WTC11 (cell line): Measurements from ENCODE around the gene DCK. TPM values are rescaled to one million over a fixed set of nuclear protein-coding genes. Genes with fewer than 3 reads are reported as not detected.

Source experiments
- ATAC-seq: fragments of 200-7000 bp; cut with Tn5 transposase; 2 replicates; pipeline ENCODE4 v1.10.0; 2021; ENCODE audit warnings: mild to moderate bottlenecking, moderate library complexity
- CTCF ChIA-PET: fragments of 300-600 bp; sonication (Branson Sonifier 250); formaldehyde crosslinking; loops from one replicate; lab custom pipeline; 2021; ENCODE audit warnings: antibody characterized with exemption; lab: Charles Lee
- POLR2A ChIA-PET: fragments of 350-600 bp; sonication (Branson Sonifier 250); formaldehyde crosslinking; loops from one replicate; lab custom pipeline; 2021; ENCODE audit warnings: antibody characterized with exemption; lab: Charles Lee
- DNase-seq: peaks from one replicate; pipeline ENCODE4 v3.0.0; 2021; ENCODE audit warnings: low spot score
- H3K27ac Mint-ChIP-seq: 2 replicates; pipeline ENCODE4 v1.8.0; 2021; ENCODE audit warnings: mixed read lengths
- H3K27me3 Mint-ChIP-seq: 2 replicates; pipeline ENCODE4 v1.8.0; 2021; ENCODE audit warnings: low read depth, mild to moderate bottlenecking, moderate library complexity, mixed read lengths
- H3K36me3 Mint-ChIP-seq: 2 replicates; pipeline ENCODE4 v1.8.0; 2021; ENCODE audit warnings: mixed read lengths
- H3K4me1 Mint-ChIP-seq: 2 replicates; pipeline ENCODE4 v1.8.0; 2022; ENCODE audit warnings: mixed read lengths
- H3K4me3 Mint-ChIP-seq: 2 replicates; pipeline ENCODE4 v1.8.0; 2021; ENCODE audit warnings: mild to moderate bottlenecking, moderate library complexity, mixed read lengths
- H3K9me3 Mint-ChIP-seq: 2 replicates; pipeline ENCODE4 v1.8.0; 2021; ENCODE audit warnings: mixed read lengths
- CBFB ChIP-seq: sonication (generic); formaldehyde crosslinking; IDR thresholded peaks from 2 replicates; pipeline ENCODE4 v1.8.1; 2022; ENCODE audit warnings: mild to moderate bottlenecking, low read depth, missing genetic modification reagents
- ESRRA ChIP-seq: sonication (generic); formaldehyde crosslinking; IDR thresholded peaks from 2 replicates; pipeline ENCODE4 v1.8.1; 2022; ENCODE audit warnings: mild to moderate bottlenecking, missing genetic modification reagents, borderline replicate concordance
- ETV6 ChIP-seq: sonication (generic); formaldehyde crosslinking; IDR thresholded peaks from 2 replicates; pipeline ENCODE4 v1.8.1; 2022; ENCODE audit warnings: mild to moderate bottlenecking, missing genetic modification reagents
- FOXK1 ChIP-seq: sonication (generic); formaldehyde crosslinking; IDR thresholded peaks from 2 replicates; pipeline ENCODE4 v1.8.0; 2022; ENCODE audit warnings: mild to moderate bottlenecking, moderate library complexity, missing genetic modification reagents
- GTF2I ChIP-seq: fragments of 250-450 bp; sonication (Bioruptor Pico); conservative IDR thresholded peaks from 2 replicates; pipeline ENCODE4 v1.4.0; 2021; ENCODE audit warnings: mild to moderate bottlenecking
- HMGA2 ChIP-seq: fragments of 250-450 bp; sonication (Bioruptor Pico); IDR thresholded peaks from 2 replicates; pipeline ENCODE4 v1.4.0; 2021; ENCODE audit warnings: mild to moderate bottlenecking, moderate library complexity
- PREB ChIP-seq: sonication (generic); formaldehyde crosslinking; IDR thresholded peaks from 2 replicates; pipeline ENCODE4 v1.8.1; 2022; ENCODE audit warnings: mild to moderate bottlenecking, missing genetic modification reagents, moderate library complexity, borderline replicate concordance
- RORB ChIP-seq: fragments of 250-450 bp; sonication (Bioruptor Pico); IDR thresholded peaks from 2 replicates; pipeline ENCODE4 v1.9.0; 2021; ENCODE audit warnings: mild to moderate bottlenecking
- TP53 ChIP-seq: sonication (generic); formaldehyde crosslinking; IDR thresholded peaks from 2 replicates; pipeline ENCODE4 v1.8.1; 2023; ENCODE audit warnings: mild to moderate bottlenecking, missing genetic modification reagents
- ZNF416 ChIP-seq: fragments of 250-450 bp; sonication (Bioruptor Pico); IDR thresholded peaks from 2 replicates; pipeline ENCODE4 v1.9.0; 2021; ENCODE audit warnings: mild to moderate bottlenecking, inconsistent platforms
- ZNF671 ChIP-seq: fragments of 250-450 bp; sonication (Bioruptor Pico); IDR thresholded peaks from 2 replicates; pipeline ENCODE4 v1.8.0; 2021; ENCODE audit warnings: mild to moderate bottlenecking
- total RNA-seq: library from RNA; stranded (reverse); gene quantifications from 3 replicates; pipeline ENCODE4 v1.2.3, GENCODE V29; 2021
- TF ChIP-seq, protein P1 (sequence below): fragments of 250-450 bp; sonication (Bioruptor Pico); IDR thresholded peaks from 2 replicates; pipeline ENCODE4 v1.9.0; 2021; ENCODE audit warnings: mild to moderate bottlenecking, borderline replicate concordance
- TF ChIP-seq, protein P2 (sequence below): sonication (generic); formaldehyde crosslinking; IDR thresholded peaks from 2 replicates; pipeline ENCODE4 v1.8.0; 2023; ENCODE audit warnings: mild to moderate bottlenecking, missing genetic modification reagents
- TF ChIP-seq, protein P3 (sequence below): sonication (generic); formaldehyde crosslinking; IDR thresholded peaks from 2 replicates; pipeline ENCODE4 v1.8.0; 2022; ENCODE audit warnings: mild to moderate bottlenecking, missing genetic modification reagents
- TF ChIP-seq, protein P4 (sequence below): sonication (generic); formaldehyde crosslinking; IDR thresholded peaks from 2 replicates; pipeline ENCODE4 v1.8.1; 2023; ENCODE audit warnings: mild to moderate bottlenecking, moderate library complexity, missing genetic modification reagents
- TF ChIP-seq, protein P5 (sequence below): fragments of 250-450 bp; sonication (Bioruptor Pico); IDR thresholded peaks from 2 replicates; pipeline ENCODE4 v1.9.0; 2021; ENCODE audit warnings: moderate library complexity, mild to moderate bottlenecking, inconsistent platforms, borderline replicate concordance

The DCK gene
- total RNA-seq, 1 experiment from 2014 or later: 15.0 TPM

DNA sequence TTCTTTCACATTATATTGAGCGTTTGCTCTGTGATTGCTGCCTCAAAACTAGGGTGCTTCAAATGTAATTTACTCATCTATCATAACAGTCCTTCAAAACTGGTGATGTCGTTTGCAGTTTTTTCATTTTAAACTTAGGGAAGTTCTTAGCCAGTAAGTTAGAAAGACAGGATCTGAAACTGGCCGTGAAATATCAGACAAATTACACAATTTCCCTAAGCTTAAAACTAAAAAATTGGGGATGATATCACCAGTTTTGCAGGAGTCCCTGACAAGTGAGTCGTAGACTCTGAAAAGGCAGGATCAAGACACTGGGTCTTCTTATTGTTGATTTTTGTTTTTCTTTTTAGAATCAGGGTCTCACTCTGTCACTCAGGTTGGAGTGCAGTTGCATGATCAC lies 46.5 kb upstream of the DCK start:
- CTCF ChIA-PET: no interaction called here
- Mint-ChIP-seq H3K27ac (no peak overlapping the region), H3K27me3 (no peaks in the 10 kb centered on the region; the same call in 1 of the 2 replicates), H3K36me3 (no peaks in the 10 kb centered on the region)
- POLR2A ChIA-PET: no interaction called here
- no peak for ATAC-seq
- no peak for TF ChIP-seq CBFB (CRISPR knock-in tag)
- TF ChIP-seq TP53 (CRISPR knock-in tag): no peak
- TF ChIP-seq, all 79 proteins: peak for 0
- Mint-ChIP-seq H3K9me3 (no peaks in the 10 kb centered on the region), H3K4me1 (peaks cover 48% of the 10 kb centered on the region), H3K4me3 (no peak overlapping the region)
- no peak for DNase-seq

DNA sequence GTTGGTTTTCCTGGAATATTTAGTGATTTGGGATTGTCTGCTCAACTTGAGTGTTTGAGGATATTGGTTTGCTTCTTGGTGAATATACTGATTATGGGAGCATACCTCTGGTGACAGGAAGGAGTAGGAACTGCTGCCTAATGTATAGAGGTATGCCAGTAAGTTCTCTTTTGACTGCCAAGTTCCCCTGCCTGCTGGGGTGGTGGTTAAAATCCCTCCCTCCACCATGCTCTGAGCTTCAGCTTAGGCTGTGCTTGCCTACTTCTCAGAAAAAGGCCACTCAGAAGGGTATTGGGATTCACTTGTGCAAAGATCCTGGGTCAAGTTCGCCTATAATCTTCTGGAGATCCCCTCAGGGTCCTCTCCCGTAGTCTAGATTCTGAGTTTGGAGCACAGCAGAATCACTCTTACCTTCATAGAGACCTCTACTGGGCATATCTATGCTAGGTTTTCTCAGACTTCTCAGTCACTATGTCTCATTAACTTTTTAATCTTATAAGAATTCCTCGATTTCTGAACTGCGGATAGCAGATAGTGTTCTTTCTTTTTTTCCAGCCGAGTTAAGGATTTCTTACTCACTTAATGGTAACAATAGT lies 44.7 kb upstream of the DCK start:
- Mint-ChIP-seq H3K27ac (no peak overlapping the region), H3K4me3 (no peak overlapping the region), H3K27me3 (no peaks in the 10 kb centered on the region; the same call in 1 of the 2 replicates), H3K9me3 (no peaks in the 10 kb centered on the region), H3K36me3 (no peaks in the 10 kb centered on the region), H3K4me1 (peaks cover 48% of the 10 kb centered on the region)
- DNase-seq: no peak
- TF ChIP-seq FOXK1 (CRISPR knock-in tag) (no peak), ETV6 (CRISPR knock-in tag) (no peak), GTF2I (CRISPR knock-in tag) (no peak), ZNF416 (no peak), ESRRA (CRISPR knock-in tag) (no peak), ZNF671 (CRISPR knock-in tag) (no peak), HMGA2 (CRISPR knock-in tag) (no peak), PREB (CRISPR knock-in tag) (no peak), RORB (CRISPR knock-in tag) (no peak)
- TF ChIP-seq, protein P1, sequence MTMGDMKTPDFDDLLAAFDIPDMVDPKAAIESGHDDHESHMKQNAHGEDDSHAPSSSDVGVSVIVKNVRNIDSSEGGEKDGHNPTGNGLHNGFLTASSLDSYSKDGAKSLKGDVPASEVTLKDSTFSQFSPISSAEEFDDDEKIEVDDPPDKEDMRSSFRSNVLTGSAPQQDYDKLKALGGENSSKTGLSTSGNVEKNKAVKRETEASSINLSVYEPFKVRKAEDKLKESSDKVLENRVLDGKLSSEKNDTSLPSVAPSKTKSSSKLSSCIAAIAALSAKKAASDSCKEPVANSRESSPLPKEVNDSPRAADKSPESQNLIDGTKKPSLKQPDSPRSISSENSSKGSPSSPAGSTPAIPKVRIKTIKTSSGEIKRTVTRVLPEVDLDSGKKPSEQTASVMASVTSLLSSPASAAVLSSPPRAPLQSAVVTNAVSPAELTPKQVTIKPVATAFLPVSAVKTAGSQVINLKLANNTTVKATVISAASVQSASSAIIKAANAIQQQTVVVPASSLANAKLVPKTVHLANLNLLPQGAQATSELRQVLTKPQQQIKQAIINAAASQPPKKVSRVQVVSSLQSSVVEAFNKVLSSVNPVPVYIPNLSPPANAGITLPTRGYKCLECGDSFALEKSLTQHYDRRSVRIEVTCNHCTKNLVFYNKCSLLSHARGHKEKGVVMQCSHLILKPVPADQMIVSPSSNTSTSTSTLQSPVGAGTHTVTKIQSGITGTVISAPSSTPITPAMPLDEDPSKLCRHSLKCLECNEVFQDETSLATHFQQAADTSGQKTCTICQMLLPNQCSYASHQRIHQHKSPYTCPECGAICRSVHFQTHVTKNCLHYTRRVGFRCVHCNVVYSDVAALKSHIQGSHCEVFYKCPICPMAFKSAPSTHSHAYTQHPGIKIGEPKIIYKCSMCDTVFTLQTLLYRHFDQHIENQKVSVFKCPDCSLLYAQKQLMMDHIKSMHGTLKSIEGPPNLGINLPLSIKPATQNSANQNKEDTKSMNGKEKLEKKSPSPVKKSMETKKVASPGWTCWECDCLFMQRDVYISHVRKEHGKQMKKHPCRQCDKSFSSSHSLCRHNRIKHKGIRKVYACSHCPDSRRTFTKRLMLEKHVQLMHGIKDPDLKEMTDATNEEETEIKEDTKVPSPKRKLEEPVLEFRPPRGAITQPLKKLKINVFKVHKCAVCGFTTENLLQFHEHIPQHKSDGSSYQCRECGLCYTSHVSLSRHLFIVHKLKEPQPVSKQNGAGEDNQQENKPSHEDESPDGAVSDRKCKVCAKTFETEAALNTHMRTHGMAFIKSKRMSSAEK (CRISPR knock-in tag): no peak
- TF ChIP-seq, protein P2, sequence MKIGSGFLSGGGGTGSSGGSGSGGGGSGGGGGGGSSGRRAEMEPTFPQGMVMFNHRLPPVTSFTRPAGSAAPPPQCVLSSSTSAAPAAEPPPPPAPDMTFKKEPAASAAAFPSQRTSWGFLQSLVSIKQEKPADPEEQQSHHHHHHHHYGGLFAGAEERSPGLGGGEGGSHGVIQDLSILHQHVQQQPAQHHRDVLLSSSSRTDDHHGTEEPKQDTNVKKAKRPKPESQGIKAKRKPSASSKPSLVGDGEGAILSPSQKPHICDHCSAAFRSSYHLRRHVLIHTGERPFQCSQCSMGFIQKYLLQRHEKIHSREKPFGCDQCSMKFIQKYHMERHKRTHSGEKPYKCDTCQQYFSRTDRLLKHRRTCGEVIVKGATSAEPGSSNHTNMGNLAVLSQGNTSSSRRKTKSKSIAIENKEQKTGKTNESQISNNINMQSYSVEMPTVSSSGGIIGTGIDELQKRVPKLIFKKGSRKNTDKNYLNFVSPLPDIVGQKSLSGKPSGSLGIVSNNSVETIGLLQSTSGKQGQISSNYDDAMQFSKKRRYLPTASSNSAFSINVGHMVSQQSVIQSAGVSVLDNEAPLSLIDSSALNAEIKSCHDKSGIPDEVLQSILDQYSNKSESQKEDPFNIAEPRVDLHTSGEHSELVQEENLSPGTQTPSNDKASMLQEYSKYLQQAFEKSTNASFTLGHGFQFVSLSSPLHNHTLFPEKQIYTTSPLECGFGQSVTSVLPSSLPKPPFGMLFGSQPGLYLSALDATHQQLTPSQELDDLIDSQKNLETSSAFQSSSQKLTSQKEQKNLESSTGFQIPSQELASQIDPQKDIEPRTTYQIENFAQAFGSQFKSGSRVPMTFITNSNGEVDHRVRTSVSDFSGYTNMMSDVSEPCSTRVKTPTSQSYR: no peak
- TF ChIP-seq, protein P3, sequence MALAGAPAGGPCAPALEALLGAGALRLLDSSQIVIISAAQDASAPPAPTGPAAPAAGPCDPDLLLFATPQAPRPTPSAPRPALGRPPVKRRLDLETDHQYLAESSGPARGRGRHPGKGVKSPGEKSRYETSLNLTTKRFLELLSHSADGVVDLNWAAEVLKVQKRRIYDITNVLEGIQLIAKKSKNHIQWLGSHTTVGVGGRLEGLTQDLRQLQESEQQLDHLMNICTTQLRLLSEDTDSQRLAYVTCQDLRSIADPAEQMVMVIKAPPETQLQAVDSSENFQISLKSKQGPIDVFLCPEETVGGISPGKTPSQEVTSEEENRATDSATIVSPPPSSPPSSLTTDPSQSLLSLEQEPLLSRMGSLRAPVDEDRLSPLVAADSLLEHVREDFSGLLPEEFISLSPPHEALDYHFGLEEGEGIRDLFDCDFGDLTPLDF (CRISPR knock-in tag): no peak
- TF ChIP-seq, protein P4, sequence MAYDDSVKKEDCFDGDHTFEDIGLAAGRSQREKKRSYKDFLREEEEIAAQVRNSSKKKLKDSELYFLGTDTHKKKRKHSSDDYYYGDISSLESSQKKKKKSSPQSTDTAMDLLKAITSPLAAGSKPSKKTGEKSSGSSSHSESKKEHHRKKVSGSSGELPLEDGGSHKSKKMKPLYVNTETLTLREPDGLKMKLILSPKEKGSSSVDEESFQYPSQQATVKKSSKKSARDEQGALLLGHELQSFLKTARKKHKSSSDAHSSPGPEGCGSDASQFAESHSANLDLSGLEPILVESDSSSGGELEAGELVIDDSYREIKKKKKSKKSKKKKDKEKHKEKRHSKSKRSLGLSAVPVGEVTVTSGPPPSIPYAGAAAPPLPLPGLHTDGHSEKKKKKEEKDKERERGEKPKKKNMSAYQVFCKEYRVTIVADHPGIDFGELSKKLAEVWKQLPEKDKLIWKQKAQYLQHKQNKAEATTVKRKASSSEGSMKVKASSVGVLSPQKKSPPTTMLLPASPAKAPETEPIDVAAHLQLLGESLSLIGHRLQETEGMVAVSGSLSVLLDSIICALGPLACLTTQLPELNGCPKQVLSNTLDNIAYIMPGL (CRISPR knock-in tag): no peak
- TF ChIP-seq, protein P5, sequence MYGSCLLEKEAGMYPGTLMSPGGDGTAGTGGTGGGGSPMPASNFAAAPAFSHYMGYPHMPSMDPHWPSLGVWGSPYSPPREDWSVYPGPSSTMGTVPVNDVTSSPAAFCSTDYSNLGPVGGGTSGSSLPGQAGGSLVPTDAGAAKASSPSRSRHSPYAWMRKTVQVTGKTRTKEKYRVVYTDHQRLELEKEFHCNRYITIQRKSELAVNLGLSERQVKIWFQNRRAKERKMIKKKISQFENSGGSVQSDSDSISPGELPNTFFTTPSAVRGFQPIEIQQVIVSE (CRISPR knock-in tag): no peak
- CTCF ChIA-PET: no interaction called here
- ATAC-seq: peak; percentile 59
- POLR2A ChIA-PET: no interaction called here
